CD4-positive, alpha-beta T cell treated with Interleukin-10 for 1 hour (primary cell): ENCODE measurements around the gene NR1H3.
"Not testable (repeated sequence)": the region's sequence is repeated elsewhere in the genome, so short reads cannot be mapped to it uniquely, and the experiment has no call there.

Experiments
- DNase-seq: peaks from one replicate; pipeline ENCODE4 v3.0.0-alpha.2; 2020

The NR1H3 gene

GRCh38 chr11:47308050-47308823 is 50.4 kb downstream of the NR1H3 start:
- DNase-seq = no peak

GRCh38 chr11:47314992-47315391 is 57.2 kb downstream of the NR1H3 start:
- DNase-seq = no peak

- DNase-seq = not testable (repeated sequence)
Observed at GRCh38 chr11:47316501-47316900, 58.7 kb downstream of the NR1H3 start.

GRCh38 chr11:47317064-47317828 is 59.5 kb downstream of the NR1H3 start:
- no peak for DNase-seq

- no peak for DNase-seq
Observed at GRCh38 chr11:47318166-47318565, 60.4 kb downstream of the NR1H3 start.
